ENCODE data around the gene SCUBE1.

Gene SCUBE1

GRCh38 chr22:43343262-43343669, at the start of gene SCUBE1:
Gene SCUBE1 (minus strand): TSS chr22:43343372. CDS start chr22:43343261, 111 bp downstream.
- peak; percentile 90 for DNase-seq (ENCODE audit: low spot score)

- no peak for DNase-seq (ENCODE audit: low spot score)
Observed at GRCh38 chr22:43392385-43392989, 49.3 kb upstream of the SCUBE1 start.

GRCh38 chr22:43391306-43391705, 48.1 kb upstream of the SCUBE1 start:
- DNase-seq (ENCODE audit: low spot score), result no peak

- DNase-seq (ENCODE audit: low spot score), result no peak
Observed at GRCh38 chr22:43390872-43391271, 47.7 kb upstream of the SCUBE1 start.

- no peak for DNase-seq (ENCODE audit: low spot score)
Observed at GRCh38 chr22:43390166-43390565, 47.0 kb upstream of the SCUBE1 start.

- DNase-seq (ENCODE audit: low spot score), result no peak
Observed at GRCh38 chr22:43389227-43389836, 46.2 kb upstream of the SCUBE1 start.

GRCh38 chr22:43388420-43388851, 45.3 kb upstream of the SCUBE1 start:
- DNase-seq (ENCODE audit: low spot score), result peak; percentile 87

GRCh38 chr22:43387815-43388214, 44.6 kb upstream of the SCUBE1 start:
- DNase-seq (ENCODE audit: low spot score), result no peak

- peak; percentile 89 for DNase-seq (ENCODE audit: low spot score)
Observed at GRCh38 chr22:43385770-43386641, 42.8 kb upstream of the SCUBE1 start.

- no peak for DNase-seq (ENCODE audit: low spot score)
Observed at GRCh38 chr22:43384863-43385262, 41.7 kb upstream of the SCUBE1 start.

- no peak for DNase-seq (ENCODE audit: low spot score)
Observed at GRCh38 chr22:43381693-43382092, 38.5 kb upstream of the SCUBE1 start.

- DNase-seq (ENCODE audit: low spot score), result no peak
Observed at GRCh38 chr22:43377896-43378704, 34.9 kb upstream of the SCUBE1 start.

GRCh38 chr22:43377548-43377895, 34.4 kb upstream of the SCUBE1 start:
- DNase-seq (ENCODE audit: low spot score), result no peak

- no peak for DNase-seq (ENCODE audit: low spot score)
Observed at GRCh38 chr22:43376765-43377547, 33.8 kb upstream of the SCUBE1 start.

- no peak for DNase-seq (ENCODE audit: low spot score)
Observed at GRCh38 chr22:43375951-43376455, 32.8 kb upstream of the SCUBE1 start.

- no peak for DNase-seq (ENCODE audit: low spot score)
Observed at GRCh38 chr22:43370036-43370435, 26.9 kb upstream of the SCUBE1 start.

GRCh38 chr22:43365715-43366440, 22.7 kb upstream of the SCUBE1 start:
- no peak for DNase-seq (ENCODE audit: low spot score)

GRCh38 chr22:43364169-43364435, 20.9 kb upstream of the SCUBE1 start:
- no peak for DNase-seq (ENCODE audit: low spot score)

- DNase-seq (ENCODE audit: low spot score), result no peak
Observed at GRCh38 chr22:43363315-43364168, 20.4 kb upstream of the SCUBE1 start.

- no peak for DNase-seq (ENCODE audit: low spot score)
Observed at GRCh38 chr22:43360576-43360975, 17.4 kb upstream of the SCUBE1 start.
